T-helper 2 cell treated with Interferon-gamma antibody and Interleukin-4, amounts not matched to agents 5 μg/mL and 100 μg/mL, for 36 hours (primary cell): ENCODE measurements around the gene DLG4.

Source experiments
- DNase-seq: peaks from one replicate; pipeline ENCODE4 v3.0.0; 2021; ENCODE audit warnings: low spot score
- H3K27ac Mint-ChIP-seq: one replicate; pipeline ENCODE4 v1.8.0; 2021; ENCODE audit warnings: mild to moderate bottlenecking, mixed read lengths
- H3K27me3 Mint-ChIP-seq: one replicate; pipeline ENCODE4 v1.8.0; 2021; ENCODE audit warnings: low read depth, mixed read lengths
- H3K36me3 Mint-ChIP-seq: one replicate; pipeline ENCODE4 v1.8.0; 2021; ENCODE audit warnings: low read depth, mixed read lengths
- H3K4me1 Mint-ChIP-seq: one replicate; pipeline ENCODE4 v1.8.0; 2021; ENCODE audit warnings: low read depth, mixed read lengths
- H3K4me3 Mint-ChIP-seq: one replicate; pipeline ENCODE4 v1.8.0; 2022; ENCODE audit warnings: mild to moderate bottlenecking, moderate library complexity, mixed read lengths
- H3K9me3 Mint-ChIP-seq: one replicate; pipeline ENCODE4 v1.8.0; 2021; ENCODE audit warnings: mixed read lengths

The DLG4 gene

DNA sequence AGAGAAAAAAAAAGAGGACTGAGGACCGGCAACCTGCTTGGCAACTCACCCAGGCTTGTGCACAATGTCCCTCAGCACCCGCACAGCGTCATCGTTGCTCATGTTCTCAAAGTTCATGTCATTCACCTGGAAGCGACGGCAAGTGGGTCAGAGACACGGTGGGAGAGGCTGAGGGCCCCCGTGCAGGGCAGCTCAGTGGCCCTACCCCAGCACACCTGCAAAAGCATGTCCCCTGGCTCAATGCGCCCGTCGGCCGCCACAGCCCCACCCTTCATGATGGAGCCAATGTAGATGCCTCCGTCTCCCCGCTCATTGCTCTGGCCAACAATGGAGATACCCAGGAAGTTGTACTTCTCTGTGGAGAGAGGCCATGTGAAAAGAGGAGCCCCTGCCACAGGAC, 9.3 kb upstream of the DLG4 start:
- peaks cover 17% of the 10 kb centered on the region for H3K4me1 Mint-ChIP-seq
- no peak overlapping the region for H3K4me3 Mint-ChIP-seq
- no peak for DNase-seq
- H3K27ac Mint-ChIP-seq, result no peak overlapping the region
- H3K9me3 Mint-ChIP-seq, result no peaks in the 10 kb centered on the region
- H3K36me3 Mint-ChIP-seq, result peaks cover 29% of the 10 kb centered on the region
- H3K27me3 Mint-ChIP-seq, result no peaks in the 10 kb centered on the region

DNA sequence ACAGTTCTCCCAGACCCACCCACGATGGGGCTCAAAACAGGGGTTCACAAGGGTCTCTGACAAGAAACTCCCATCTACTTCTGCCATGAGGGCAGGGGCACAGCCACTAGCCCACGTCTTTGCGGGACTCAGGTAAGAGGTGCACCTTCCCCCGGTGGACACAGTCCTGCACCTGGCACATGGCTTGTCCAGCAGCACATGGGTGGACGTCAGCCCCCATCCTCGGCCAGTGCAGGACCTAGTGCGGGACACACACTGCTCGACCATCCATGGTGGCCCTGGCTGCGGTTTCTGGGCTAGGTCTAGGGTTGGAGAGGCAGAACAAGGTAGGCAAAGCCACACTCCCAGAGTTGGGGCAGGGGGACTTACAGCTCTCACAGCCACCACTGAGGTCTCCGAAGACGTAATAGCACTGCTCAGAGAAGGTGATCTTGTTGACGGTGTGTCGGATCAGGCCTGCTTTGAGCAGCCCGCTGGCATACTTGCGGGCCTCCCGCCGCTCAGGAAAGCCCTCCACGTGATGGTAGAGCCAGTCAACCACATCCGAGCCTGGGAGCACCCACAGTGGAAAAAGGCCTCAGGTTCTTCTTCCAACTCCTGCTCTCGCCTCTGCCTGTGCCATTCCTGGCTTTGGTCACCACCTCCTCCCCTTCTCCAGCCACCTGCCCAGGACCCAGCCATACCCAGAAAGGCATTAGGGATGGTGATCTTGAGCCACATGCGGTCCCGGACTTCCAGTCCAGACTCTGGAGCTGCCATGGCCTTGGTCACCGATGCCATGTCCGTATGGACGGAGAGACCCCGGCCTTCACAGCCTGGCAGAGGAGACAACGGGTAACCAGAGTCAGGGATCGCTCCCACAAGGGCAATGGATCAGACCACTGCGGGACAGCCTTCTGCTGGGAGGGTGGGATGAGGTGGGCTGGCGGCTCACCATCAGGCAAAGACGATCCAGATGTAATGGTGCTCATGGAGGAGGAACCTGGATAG, 7.4 kb upstream of the DLG4 start:
- no peak for DNase-seq
- Mint-ChIP-seq H3K36me3 (peaks cover 37% of the 10 kb centered on the region), H3K4me3 (no peak overlapping the region), H3K27ac (no peak overlapping the region), H3K27me3 (no peaks in the 10 kb centered on the region), H3K4me1 (peaks cover 5% of the 10 kb centered on the region), H3K9me3 (no peaks in the 10 kb centered on the region)

DNA sequence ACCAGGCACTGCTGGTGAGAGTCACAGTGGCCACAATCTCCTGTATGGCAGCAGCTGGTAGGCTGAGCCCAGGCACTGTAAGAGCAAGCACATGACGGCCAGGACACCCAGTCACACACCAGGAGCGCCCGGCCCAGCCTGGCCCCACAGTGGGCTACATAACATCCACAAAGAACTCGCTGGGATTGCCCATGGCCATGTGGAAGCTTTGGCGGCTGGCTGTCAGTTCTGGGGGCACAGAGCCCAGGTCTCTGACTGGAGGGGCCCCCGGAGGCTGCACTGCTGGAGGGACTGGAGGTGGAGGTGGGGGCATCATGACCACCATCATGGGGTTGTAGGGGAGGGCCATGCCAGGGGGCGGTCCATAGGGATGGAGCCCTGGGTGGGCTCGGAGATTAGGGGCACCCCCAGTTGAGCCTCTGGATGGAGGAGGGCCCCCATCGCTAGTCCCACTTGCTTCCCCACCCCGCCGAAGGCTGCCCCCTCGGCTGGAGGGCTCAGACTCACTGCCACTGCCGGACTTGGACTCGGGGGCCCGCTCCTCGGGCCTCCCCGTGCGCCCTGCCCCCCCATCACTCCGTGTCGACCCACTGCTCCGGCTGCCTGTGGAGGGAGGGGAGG, 6.2 kb upstream of the DLG4 start:
- H3K4me3 Mint-ChIP-seq, result no peak overlapping the region
- H3K36me3 Mint-ChIP-seq, result peaks cover 43% of the 10 kb centered on the region
- H3K27me3 Mint-ChIP-seq, result no peaks in the 10 kb centered on the region
- DNase-seq, result no peak
- no peaks in the 10 kb centered on the region for H3K9me3 Mint-ChIP-seq
- no peak overlapping the region for H3K27ac Mint-ChIP-seq
- H3K4me1 Mint-ChIP-seq, result peaks cover 11% of the 10 kb centered on the region

DNA sequence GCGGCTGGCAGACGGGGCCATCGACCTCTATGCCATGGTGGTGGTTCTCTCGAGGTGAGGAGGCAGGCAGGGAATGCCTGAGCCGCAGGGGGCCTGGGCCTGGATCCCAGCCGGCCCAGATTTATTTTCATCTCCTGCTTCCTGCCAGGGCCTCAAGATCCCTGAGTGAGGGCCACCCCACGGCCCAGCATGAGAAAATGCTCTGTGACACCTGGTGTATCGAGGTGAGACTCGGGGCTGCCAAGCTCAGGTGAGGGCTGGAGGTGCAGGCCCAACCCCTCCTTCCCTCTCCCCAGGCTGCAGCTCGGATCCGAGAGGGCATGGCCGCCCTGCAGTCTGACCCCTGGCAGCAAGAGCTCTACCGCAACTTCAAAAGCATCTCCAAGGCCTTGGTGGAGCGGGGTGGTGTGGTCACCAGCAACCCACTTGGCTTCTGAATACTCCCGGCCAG, 5.0 kb upstream of the DLG4 start:
- Mint-ChIP-seq H3K36me3 (peaks cover 42% of the 10 kb centered on the region), H3K4me3 (no peak overlapping the region), H3K27ac (no peak overlapping the region), H3K4me1 (peaks cover 17% of the 10 kb centered on the region), H3K27me3 (no peaks in the 10 kb centered on the region), H3K9me3 (no peaks in the 10 kb centered on the region)
- no peak for DNase-seq

DNA sequence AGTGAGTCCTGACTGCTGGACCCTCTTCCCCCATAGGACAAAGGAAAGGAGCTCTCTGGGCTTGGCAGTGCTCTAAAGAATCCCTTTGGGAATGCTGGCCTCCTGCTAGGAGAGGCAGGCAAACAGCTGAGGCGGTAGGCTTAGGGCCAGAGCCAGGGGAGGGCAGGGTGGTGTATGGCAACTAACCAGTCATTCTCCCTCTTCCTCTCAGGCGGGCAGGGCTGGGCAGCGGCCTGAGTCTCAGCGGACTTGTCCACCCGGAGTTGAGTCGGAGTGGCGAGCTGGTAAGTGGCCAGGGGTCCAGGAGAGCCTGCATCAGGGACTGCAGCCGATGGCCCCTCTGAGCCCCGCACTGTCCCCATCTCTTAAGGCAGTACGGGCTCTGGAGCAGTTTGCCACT, 4.5 kb upstream of the DLG4 start:
- H3K27me3 Mint-ChIP-seq, result no peaks in the 10 kb centered on the region
- no peak overlapping the region for H3K4me3 Mint-ChIP-seq
- no peak overlapping the region for H3K27ac Mint-ChIP-seq
- H3K36me3 Mint-ChIP-seq, result peaks cover 39% of the 10 kb centered on the region
- H3K9me3 Mint-ChIP-seq, result no peaks in the 10 kb centered on the region
- no peak for DNase-seq
- H3K4me1 Mint-ChIP-seq, result peaks cover 21% of the 10 kb centered on the region

DNA sequence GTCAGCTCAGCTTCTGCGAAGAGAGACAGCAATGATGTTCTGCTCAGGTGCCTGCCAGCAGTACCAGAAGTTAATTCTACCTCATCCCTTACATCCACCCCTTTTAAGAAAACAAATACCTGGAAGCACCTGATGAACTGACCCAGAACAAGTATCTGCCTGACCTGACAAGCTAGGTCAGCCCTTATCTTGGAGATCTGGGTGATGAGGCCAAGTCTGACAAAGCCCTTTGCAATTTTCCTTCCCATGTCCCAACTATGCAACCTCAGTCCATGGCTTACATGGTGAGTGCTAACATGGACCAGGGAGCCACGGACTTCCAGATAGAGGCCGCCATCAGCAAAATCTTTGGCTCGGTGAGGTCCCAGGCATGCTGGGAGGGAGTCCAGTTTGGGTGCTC, 3.7 kb upstream of the DLG4 start:
- H3K4me1 Mint-ChIP-seq, result peaks cover 27% of the 10 kb centered on the region
- no peak overlapping the region for H3K4me3 Mint-ChIP-seq
- no peak for DNase-seq
- no peak overlapping the region for H3K27ac Mint-ChIP-seq
- no peaks in the 10 kb centered on the region for H3K27me3 Mint-ChIP-seq
- H3K36me3 Mint-ChIP-seq, result peaks cover 34% of the 10 kb centered on the region
- no peaks in the 10 kb centered on the region for H3K9me3 Mint-ChIP-seq

DNA sequence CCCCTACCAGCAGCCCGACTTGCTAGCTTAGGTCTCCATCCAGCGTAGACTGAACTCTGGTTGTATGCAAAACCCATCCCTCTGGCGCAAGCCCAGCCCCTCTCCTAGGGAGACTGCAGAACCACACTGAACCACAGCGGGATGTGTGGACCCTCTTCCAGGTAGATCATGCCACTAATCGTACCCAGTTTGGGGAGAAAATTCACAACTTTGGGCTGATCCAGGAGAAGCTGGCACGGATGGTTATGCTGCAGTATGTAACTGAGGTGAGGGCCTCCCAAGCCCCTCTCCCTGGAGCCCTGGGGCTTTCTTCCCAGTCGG, 3.3 kb upstream of the DLG4 start:
- no peak overlapping the region for H3K27ac Mint-ChIP-seq
- H3K4me3 Mint-ChIP-seq, result no peak overlapping the region
- peaks cover 29% of the 10 kb centered on the region for H3K4me1 Mint-ChIP-seq
- peaks cover 30% of the 10 kb centered on the region for H3K36me3 Mint-ChIP-seq
- no peaks in the 10 kb centered on the region for H3K27me3 Mint-ChIP-seq
- H3K9me3 Mint-ChIP-seq, result no peaks in the 10 kb centered on the region
- DNase-seq, result no peak

DNA sequence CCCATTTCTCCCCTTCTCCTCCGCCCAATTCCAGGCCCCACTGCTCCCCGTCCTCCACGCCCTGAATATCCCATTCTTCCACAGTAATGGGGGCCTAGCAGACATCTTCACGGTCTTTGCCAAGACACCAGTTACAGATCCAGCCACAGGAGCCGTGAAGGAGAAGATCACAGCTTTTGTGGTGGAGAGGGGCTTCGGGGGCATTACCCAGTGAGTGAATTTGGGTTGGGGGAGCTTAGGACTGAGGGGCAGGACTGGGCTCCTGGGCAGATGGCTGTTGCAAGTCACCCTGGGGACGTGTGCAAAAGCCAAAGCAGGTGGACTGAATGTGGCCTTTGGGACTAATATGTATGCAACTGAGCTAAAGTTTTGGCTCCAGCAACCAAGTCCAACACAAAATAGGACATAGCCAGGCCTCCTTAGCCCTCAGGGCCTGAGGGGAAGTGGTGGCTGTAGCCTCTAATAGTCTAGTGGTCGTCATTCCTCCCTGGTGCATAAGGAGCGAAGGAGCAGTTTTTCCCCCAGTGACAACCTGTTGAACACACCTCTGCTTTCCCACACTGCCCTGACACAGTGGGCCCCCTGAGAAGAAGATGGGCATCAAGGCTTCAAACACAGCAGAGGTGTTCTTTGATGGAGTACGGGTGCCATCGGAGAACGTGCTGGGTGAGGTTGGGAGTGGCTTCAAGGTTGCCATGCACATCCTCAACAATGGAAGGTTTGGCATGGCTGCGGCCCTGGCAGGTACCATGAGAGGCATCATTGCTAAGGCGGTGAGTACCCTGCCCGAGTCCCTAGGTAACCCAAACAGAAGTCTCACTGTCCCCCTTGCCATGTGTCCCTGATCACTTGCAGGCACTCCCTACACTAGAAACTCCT, 2.7 kb upstream of the DLG4 start:
- H3K4me3 Mint-ChIP-seq, result no peak overlapping the region
- peaks cover 33% of the 10 kb centered on the region for H3K4me1 Mint-ChIP-seq
- no peak overlapping the region for H3K27ac Mint-ChIP-seq
- DNase-seq, result no peak
- peaks cover 29% of the 10 kb centered on the region for H3K36me3 Mint-ChIP-seq
- H3K9me3 Mint-ChIP-seq, result no peaks in the 10 kb centered on the region
- H3K27me3 Mint-ChIP-seq, result no peaks in the 10 kb centered on the region

DNA sequence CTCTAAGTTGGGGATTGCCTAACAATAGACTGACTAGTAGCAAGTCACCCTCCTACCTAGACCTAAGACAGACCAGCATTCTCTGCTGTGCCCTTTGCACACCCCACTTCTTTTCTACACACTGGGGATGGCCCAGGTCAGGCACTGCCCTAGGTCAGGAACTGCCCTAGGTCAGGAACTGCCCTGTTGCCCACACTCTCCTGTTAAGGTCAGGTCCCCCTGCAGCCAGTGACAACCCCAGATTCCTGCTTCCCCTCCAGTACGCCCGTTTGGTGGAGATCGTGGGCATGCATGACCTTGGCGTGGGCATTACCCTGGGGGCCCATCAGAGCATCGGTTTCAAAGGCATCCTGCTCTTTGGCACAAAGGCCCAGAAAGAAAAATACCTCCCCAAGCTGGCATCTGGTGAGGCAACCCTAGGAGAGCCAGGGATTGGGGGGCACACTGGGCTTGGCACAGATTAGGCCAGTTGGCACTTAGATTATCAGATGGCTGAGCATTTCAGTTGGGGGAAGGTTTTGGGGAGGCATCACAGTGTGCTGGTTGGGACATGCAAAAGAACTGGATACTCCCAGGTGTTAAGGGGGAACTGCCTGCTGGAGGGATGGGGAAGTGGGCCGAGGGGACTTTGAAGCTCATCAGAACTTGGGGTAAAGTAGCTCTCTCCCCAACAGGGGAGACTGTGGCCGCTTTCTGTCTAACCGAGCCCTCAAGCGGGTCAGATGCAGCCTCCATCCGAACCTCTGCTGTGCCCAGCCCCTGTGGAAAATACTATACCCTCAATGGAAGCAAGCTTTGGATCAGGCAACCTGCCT, 1.8 kb upstream of the DLG4 start:
- H3K4me1 Mint-ChIP-seq, result peaks cover 37% of the 10 kb centered on the region
- no peaks in the 10 kb centered on the region for H3K27me3 Mint-ChIP-seq
- H3K4me3 Mint-ChIP-seq, result peak overlapping the region; percentile 91
- H3K9me3 Mint-ChIP-seq, result no peaks in the 10 kb centered on the region
- peaks cover 29% of the 10 kb centered on the region for H3K36me3 Mint-ChIP-seq
- H3K27ac Mint-ChIP-seq, result peak overlapping the region; percentile 86
- no peak for DNase-seq

DNA sequence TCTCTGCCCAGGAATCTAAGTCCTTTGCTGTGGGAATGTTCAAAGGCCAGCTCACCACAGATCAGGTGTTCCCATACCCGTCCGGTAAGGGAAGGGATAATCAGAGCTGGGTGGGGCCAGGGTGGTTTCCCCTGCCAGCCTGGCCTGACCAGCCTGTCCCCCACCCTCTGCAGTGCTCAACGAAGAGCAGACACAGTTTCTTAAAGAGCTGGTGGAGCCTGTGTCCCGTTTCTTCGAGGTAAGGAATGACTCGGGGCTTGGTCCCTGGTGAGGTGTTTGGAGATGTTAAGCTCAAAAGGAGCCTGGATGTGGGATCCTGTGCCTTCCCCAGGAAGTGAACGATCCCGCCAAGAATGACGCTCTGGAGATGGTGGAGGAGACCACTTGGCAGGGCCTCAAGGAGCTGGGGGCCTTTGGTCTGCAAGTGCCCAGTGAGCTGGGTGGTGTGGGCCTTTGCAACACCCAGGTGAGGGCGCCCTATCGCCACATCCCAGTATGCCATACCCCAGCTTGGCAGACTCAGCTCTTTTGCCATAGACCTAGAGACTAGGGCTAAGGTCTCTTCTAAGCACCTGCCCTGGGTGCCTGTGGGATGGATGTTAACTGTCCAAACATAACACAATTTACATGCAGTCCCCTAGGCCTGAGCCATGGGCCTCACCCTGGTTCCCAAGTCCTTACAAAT, 1.1 kb upstream of the DLG4 start:
- peaks cover 44% of the 10 kb centered on the region for H3K4me1 Mint-ChIP-seq
- peak overlapping the region; percentile 86 for H3K27ac Mint-ChIP-seq
- H3K4me3 Mint-ChIP-seq, result peak overlapping the region; percentile 91
- H3K36me3 Mint-ChIP-seq, result peaks cover 26% of the 10 kb centered on the region
- no peaks in the 10 kb centered on the region for H3K9me3 Mint-ChIP-seq
- H3K27me3 Mint-ChIP-seq, result no peaks in the 10 kb centered on the region
- DNase-seq, result peak; percentile 54

DNA sequence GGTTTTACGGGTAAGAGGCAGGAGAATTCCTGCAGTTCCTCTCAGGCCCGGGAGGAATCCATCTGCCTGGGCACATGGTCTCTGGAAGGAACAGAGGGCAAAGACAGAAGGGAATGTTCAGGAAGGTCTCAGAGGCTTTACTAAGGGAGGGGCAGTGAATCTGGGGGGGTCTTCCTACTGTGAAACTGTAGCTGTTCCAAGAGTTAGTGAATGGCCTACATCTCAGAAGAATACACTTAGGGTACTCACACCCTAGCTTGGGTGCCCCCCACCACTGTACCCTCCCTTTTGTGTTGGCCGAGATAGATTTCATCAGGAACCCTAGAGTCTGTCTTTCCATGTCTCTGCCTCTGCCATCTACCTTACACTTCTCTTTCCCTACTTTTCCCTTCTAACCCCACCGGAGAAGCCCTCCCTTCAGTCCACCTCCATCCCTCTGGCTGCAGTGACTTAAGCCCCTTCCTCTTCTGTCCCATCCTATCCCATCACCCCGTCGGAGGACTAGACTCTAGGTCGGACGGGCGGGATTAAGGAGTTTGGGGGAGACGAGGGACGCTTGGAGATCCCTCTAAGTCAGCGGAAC, 316 bp downstream of the DLG4 start:
- peaks cover 55% of the 10 kb centered on the region for H3K4me1 Mint-ChIP-seq

DNA sequence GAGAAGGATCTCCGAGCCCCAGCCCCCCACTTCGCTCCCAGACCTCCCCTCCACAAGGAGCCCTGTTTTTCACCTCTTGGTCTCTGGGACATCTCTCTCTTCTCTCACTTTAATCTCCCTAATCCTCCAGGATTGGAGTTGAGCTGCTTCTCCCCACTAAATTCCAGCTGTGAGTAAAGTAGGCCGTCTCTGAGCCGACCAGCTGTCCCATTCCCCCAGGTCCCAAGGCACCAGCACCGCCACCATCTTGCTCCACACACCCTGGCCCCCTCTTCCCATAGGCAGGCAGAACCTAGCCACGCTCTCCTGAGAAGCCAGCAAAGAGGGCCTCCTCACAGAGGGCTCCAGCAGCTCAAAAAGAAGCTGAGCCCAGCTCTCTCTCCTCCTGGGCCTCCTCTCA, 878 bp downstream of the DLG4 start:
- Mint-ChIP-seq H3K4me1 (peaks cover 59% of the 10 kb centered on the region), H3K27me3 (no peaks in the 10 kb centered on the region), H3K4me3 (peak overlapping the region; percentile 91), H3K9me3 (no peaks in the 10 kb centered on the region), H3K27ac (peak overlapping the region; percentile 62), H3K36me3 (peaks cover 18% of the 10 kb centered on the region)
- DNase-seq, result no peak

More for the DNA sequence above, 316 bp downstream of the DLG4 start:
- Mint-ChIP-seq H3K36me3 (peaks cover 23% of the 10 kb centered on the region), H3K9me3 (no peaks in the 10 kb centered on the region), H3K27ac (peak overlapping the region; percentile 91), H3K27me3 (no peaks in the 10 kb centered on the region), H3K4me3 (peak overlapping the region; percentile 91)
- DNase-seq, result no peak
